GM21367 (cell line): Measurements from ENCODE around the gene ZNF536.
"Not testable (repeated sequence)": the region's sequence is repeated elsewhere in the genome, so short reads cannot be mapped to it uniquely, and the experiment has no call there.

Source experiments
- ATAC-seq: cut with Tn5 transposase; IDR thresholded peaks from one replicate; pipeline ENCODE4 v1.9.1; 2021; ENCODE audit not compliant: unreplicated experiment

Gene ZNF536

GRCh38 chr19:30408734-30409301, 36.6 kb downstream of the ZNF536 start:
- no peak for ATAC-seq

DNA sequence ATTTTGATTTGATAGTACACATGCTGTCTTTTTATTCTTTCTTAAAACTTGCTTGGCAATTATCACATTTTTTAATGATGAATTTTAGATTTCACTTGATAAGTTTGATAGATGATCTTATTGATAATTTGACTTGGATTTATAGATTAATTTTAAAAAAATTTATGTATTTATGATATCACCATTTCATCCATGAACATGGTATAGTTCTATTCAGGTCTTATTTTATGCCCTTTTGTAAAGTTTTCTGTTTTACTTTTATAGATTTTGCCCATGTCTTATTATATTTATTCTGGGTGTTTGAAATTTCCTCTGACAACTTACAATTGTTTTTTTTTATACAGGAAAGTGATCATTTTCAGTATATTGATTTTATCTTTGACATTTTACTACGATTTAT, 39.5 kb downstream of the ZNF536 start:
- ATAC-seq, result no peak

DNA sequence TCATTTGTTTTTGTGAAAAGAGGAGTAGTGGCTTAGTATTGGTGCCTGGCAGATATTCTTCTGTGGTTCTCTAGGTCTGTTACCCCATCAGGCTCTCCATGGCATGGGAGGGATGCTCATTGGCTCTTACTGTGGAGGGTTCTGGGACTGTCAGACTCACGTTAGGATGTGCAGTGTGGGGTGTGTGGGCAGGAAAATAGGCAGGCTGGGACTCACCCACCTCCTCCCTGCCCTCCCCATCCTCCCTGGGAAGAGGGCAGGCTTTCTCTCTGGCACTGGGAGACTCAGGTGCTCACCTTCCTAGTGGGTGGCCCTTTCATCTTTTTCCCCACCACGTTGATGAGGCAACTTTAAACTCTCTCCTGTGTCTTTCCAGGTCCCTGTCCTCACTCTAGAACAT, 44.2 kb downstream of the ZNF536 start:
- ATAC-seq, result no peak

- not testable (repeated sequence) for ATAC-seq
Measured at GRCh38 chr19:30417166-30417565, 45.0 kb downstream of the ZNF536 start.

- no peak for ATAC-seq
Measured at GRCh38 chr19:30419568-30420180, 47.5 kb downstream of the ZNF536 start.

DNA sequence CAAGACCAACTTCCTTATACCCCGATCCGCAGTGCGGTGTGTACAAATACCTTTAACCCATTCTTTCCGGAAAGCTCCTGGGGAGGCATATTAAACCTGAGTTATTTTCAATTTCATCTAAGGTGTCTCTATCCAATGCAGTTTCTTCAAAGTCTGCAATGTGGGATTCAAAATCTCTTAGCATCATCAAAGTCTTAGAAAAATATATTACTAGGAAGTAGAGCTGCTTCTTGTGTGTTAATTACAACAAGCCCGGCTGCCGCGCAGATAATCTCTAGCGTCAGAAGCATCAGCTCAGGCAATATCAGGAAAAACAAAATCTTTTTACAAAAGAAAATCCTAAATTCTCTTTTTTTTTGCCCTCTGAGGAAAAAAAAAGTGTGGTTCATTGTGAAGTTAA, 48.1 kb downstream of the ZNF536 start:
- no peak for ATAC-seq

DNA sequence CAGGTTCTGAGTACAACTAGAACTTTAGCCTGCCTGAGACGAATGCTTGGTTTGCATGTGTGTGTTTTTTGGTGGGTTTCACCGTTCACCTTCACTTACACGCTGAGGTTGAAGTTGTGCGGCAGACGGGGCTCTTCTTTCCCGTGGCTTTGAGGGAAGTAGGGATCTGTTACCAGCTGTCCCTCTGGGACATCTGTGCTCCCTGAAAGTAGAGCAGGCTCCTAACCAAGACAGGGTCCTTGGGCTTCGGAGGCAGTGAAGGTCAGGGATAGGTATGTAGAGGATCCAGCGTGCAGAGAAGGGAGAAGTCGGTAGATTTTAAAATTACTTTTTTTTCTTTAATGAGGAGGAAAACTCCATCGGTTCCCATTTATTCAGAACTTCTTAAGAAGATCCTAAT, 48.7 kb downstream of the ZNF536 start:
- no peak for ATAC-seq

GRCh38 chr19:30421571-30421970, 49.4 kb downstream of the ZNF536 start:
- no peak for ATAC-seq

- no peak for ATAC-seq
Measured at GRCh38 chr19:30423481-30423880, 51.3 kb downstream of the ZNF536 start.

DNA sequence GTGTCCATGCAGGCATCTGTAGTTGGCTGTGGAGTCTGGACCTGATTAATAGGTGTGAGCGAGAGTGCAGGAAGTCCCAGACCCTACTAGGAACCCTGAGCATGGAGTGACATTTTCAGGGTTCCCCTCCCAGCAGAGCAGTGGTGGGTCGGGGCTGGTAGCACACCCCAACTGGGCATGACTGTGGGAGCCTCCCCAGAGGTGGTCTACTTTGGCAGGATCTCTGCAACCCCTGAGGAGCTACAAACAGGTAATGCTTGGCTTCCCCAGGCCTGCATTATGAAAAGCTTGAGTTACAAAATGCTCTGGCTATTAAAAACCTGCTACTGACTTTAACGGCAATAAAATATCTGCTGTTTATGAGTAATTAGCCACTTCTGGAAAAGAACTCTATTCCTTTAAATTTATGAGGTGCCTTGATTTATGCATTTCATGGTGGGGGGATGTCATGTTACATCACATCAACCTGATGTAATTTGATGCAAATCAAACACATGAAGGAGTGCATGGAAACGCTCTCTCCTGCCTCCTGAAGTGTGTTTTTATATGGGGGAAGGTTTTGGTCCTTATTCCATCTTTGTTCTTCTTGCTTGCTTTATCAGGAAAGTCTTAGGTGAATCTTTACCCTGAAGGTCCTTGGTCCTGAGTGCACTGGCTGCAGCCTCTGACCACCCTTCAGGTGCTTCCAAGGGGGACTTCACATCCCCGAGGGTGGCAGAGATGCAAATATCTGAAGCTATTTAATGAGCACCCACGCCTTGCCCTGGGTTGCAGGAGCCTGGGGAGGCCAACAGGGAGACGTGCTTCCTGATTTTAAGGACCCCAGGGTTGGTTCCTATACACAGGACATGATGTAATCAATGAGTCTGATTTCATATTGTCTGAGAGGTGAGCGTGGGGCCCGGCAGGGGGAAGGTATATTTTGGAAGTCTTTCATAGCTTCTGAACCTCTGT, 54.0 kb downstream of the ZNF536 start:
- ATAC-seq, result no peak

GRCh38 chr19:30426864-30427263, 54.7 kb downstream of the ZNF536 start:
- no peak for ATAC-seq

GRCh38 chr19:30428092-30428680, 56.0 kb downstream of the ZNF536 start:
- no peak for ATAC-seq

GRCh38 chr19:30428844-30429243, 56.7 kb downstream of the ZNF536 start:
- ATAC-seq, result no peak

DNA sequence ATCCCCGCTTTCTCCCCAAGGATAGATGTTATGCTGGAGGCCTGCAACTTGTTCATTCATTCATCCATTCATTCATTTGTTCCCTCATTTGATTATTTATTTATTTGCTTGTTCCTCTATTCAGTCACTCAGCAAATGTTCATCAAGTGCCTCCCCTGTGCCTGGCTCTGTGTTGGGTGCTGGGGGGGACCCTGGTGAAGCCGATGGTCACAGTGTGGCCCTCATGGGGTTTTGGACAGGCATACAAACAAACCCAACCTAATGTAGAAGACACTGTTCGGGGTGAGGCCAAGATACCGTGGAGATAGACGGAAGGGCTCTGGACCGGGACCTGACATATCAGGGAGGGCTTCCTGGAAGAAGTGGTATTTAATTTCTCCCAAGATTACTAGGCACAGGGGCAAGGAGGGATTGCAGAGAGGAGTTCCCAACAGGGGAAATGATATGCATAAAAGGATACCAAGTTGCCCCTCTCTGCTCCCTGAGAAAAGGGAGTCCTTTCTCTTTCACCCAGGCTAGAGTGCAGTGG, 58.1 kb downstream of the ZNF536 start:
- no peak for ATAC-seq

- no peak for ATAC-seq
Measured at GRCh38 chr19:30431591-30431990, 59.4 kb downstream of the ZNF536 start.

DNA sequence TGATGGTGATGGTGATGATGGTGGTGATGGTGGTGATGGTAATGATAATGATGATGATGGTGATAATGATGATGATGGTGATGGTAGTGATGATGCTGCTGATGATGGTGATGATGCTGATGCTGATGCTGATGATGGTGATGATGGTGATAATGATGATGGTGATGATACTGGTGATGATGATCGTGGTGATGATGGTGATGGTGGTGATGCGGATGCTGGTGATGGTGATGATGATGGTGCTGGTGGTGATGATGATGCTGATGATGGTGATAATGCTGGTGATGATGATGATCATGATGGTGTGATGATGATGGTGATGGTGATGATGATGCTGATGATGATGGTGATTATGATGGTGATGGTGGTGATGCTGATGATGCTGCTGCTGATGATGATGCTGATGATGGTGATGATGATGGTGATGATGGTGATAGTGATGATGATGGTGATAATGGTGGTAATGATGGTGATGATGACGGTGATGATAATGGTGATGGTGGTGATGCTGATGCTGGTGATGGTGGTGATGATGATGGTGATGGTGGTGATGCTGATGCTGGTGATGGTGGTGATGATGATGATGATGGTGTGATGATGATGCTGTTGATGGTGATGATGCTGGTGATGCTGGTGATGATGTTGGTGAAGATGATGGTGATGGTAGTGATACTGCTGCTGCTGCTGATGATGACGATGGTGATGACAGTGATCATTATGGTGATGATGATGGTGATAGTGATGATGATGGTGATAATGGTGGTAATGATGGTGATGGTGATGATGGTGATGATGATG, 62.8 kb downstream of the ZNF536 start:
- ATAC-seq, result no peak

- no peak for ATAC-seq
Measured at GRCh38 chr19:30437869-30438268, 65.7 kb downstream of the ZNF536 start.

DNA sequence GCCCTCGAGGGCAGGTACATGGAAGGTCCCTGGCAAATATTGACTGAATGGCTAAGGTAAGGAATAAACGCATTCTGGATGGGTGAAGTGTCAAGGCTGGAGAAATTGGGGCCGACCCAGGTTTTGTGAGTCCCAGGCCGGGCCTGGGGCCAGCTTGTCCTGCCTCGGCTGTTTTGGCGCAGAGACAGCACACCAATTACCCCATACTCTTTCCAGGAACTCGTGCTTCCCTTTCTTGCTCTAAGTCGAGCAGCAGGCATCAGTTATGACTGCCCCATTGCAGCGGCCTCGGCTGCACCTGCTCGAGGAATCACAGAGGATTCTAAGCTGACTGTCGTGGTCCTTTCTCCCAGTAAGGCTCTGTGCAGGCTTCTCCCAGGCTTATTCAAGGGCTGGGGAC, 67.1 kb downstream of the ZNF536 start:
- no peak for ATAC-seq

DNA sequence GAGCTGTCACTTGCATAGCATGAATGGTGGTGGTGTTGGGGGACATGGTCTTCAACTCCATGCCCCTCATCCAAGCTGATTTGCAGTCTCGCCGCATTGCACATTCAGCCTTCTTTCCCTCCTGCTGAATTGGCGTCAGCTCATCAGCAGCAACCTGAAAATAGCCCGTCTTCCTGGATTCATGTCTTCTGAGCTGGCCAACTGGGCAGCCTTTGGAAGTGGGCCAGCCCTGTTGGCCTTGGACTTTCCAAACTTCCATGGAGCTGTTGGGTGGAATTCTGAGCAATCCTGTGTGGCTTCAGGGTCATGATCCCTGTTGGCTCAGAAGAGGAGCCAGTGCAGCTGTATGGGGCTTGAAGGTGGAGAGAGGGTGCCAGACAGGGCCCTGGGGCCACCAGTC, 68.8 kb downstream of the ZNF536 start:
- no peak for ATAC-seq

DNA sequence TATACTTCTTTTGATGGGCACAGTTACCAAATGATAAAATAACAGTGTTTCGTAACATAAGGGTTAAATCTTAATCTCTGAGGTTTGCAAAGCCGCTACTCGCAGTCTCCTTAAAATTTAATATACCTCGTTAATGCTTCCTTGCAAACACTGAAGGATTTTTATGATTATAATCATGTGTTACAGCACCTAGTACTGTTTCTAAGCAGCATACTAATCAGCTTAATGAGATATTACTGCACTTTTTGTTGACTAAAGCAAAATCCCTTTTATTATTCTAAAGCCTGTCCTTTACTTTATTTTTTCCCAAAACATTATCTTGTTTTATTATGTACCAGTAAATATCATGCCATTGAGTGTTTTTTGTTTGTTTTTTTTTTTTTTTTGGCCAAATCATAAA, 70.5 kb downstream of the ZNF536 start:
- ATAC-seq, result no peak
